Omental fat pad (tissue), 4 donors: ENCODE measurements around the gene PTF1A. TPM values are rescaled to one million over a fixed set of nuclear protein-coding genes. Genes with fewer than 3 reads are reported as not detected.

Source experiments
- ATAC-seq: fragments of 150-250 bp; one replicate; pipeline ENCODE4 v1.9.1; 2016; ENCODE audit warnings: mild to moderate bottlenecking, moderate library complexity; ENCODE audit not compliant: low FRiP score
- DNase-seq: peaks from one replicate; pipeline ENCODE4 v3.0.0-alpha.2; 2019; ENCODE audit warnings: low spot score
- total RNA-seq, 4 donors: library from RNA; depleted of rRNA; stranded (reverse); fragments of >200 nt; gene quantifications; one replicate each; pipeline ENCODE4 v1.1.0, GENCODE V29; 2016
- TF ChIP-seq, protein P1 (sequence below), 3 donors: fragments of 450-650 bp; IDR thresholded peaks; one replicate each; pipeline ENCODE4 v1.5.1; 2016 to 2017; ENCODE audit warnings: antibody characterized with exemption in 3 of 3, mild to moderate bottlenecking in 3 of 3, moderate library complexity in 2 of 3

PTF1A gene, protein sequence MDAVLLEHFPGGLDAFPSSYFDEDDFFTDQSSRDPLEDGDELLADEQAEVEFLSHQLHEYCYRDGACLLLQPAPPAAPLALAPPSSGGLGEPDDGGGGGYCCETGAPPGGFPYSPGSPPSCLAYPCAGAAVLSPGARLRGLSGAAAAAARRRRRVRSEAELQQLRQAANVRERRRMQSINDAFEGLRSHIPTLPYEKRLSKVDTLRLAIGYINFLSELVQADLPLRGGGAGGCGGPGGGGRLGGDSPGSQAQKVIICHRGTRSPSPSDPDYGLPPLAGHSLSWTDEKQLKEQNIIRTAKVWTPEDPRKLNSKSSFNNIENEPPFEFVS
- total RNA-seq, result not detected

DNA sequence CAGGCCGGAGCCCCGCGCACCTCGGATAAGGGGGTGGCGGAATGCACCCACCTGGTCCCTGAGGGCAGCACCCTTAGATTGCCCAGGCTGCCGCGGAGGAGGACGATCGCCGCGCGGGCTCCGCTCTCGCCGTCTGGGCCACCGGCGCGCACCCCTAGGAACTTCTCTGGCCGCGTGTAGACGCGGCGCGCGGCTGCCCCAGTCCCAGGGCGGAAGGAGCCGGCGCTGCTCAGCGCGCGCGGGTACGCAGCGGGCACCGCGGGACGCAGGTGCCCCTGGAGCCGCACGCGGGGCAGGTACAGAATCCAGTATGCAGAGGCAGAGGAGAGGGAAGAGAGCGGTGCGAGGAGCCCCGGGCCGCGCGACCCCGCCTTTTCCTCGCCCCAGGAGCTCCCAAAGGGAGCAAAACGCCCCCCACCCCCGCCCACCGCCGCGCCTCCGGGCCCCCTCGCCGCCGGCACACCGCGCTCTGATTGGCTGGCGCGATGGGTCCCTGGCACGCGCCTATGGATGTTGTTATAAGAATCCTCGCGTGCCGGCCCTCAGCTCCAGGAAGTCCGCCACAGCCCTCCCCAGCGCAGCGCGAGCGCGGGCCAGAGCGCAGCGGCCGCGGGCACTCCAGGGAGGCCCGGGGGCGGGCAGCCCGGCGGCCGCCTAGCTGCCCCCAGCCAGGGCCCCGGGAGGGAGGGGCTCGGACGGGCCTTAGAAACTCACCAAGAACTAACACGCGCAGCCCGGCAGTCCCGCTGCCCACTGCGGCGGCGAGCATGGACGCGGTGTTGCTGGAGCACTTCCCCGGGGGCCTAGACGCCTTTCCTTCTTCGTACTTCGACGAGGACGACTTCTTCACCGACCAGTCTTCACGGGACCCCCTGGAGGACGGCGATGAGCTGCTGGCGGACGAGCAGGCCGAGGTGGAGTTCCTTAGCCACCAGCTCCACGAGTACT, at the start of gene PTF1A:
TSS of gene PTF1A (plus strand) at position 549 of the 948 bp plus-strand sequence. CDS start at position 768, 219 bp downstream.
- DNase-seq (no peak), ATAC-seq (no peak)
- TF ChIP-seq, protein P1, sequence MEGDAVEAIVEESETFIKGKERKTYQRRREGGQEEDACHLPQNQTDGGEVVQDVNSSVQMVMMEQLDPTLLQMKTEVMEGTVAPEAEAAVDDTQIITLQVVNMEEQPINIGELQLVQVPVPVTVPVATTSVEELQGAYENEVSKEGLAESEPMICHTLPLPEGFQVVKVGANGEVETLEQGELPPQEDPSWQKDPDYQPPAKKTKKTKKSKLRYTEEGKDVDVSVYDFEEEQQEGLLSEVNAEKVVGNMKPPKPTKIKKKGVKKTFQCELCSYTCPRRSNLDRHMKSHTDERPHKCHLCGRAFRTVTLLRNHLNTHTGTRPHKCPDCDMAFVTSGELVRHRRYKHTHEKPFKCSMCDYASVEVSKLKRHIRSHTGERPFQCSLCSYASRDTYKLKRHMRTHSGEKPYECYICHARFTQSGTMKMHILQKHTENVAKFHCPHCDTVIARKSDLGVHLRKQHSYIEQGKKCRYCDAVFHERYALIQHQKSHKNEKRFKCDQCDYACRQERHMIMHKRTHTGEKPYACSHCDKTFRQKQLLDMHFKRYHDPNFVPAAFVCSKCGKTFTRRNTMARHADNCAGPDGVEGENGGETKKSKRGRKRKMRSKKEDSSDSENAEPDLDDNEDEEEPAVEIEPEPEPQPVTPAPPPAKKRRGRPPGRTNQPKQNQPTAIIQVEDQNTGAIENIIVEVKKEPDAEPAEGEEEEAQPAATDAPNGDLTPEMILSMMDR (IDR thresholded peaks at IDR 0.05), result no peak

DNA sequence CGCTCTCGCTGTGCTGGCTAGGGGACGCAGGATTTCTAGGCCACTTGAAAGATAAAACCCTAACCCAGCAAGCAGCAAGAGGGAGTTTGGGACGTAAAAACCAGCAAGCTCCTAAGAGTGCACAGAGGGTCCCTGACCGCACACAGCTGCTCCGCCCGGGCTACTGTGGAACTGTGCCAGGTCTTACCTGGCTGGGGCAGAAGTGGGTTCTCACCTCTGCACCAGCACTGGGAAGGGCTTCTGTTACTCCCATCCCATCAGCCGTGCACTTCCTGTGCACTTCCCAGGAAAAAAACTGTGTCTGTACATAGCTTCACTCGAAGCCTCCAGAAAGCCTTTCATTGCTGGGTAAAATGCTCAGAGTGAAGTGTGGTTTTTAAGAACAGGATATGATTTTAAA, 45.9 kb upstream of the PTF1A start:
- ATAC-seq (no peak), DNase-seq (no peak)
- TF ChIP-seq, protein P1 (IDR thresholded peaks at IDR 0.05), result no peak

DNA sequence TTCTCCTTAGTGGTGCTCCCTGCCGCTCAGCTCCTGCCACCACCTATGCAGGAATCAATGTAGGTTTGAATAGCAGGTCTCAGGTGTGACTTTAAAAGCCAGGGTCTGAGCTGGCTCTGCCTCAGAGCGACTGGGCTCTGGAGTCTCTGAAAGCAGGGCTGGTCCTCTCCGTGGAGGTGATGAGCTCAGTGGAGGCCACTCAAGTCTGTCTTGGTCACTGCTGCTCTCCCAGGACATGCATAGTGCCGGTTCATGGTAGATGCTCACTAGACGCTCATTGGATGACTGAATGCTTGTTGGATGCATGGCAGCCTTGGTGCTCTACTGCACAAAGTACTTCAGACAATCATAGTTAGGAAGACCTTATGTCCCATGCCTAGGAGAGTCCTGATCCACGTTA, 45.1 kb upstream of the PTF1A start:
- ATAC-seq (no peak), DNase-seq (no peak)
- TF ChIP-seq, protein P1 (IDR thresholded peaks at IDR 0.05), result no peak

DNA sequence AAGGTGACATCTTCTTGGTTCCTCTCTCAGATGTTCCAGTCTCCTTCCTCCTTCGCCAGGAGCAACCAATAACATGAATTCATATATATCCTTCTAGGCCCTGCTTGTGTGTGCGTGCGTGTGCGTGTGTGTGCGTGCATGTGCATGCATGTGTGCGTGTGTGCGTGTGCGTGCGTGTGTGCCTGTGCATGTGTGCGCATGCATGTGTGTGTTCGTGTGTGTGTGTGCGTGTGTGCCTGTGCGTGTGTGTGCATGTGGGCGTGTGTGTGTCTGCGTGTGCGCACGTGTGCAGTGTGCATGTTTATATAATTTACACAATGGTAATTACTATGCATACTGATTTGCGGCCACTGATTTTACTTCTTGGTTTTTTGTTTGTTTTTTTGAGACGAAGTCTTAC, 43.9 kb upstream of the PTF1A start:
- ATAC-seq (no peak), DNase-seq (no peak)
- TF ChIP-seq, protein P1 (IDR thresholded peaks at IDR 0.05), result no peak

DNA sequence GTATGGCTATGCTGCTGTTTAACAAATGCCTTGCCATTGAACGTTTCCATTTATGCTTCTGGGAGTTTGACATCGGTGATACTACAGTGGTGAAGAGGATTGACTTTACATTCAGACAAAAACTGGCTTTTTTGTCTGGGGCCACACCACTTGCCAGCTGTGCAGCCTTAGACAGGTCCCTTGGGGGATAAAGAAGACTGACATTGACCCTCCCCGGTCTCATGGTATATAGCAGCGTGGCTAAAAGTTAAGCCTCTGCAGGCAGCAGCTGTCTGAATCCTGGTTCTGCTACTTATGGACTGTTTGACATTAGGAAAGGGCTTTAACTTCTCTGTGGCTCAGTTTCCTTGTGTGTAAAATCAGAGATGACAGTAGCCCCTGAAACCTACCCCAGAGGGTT, 42.0 kb upstream of the PTF1A start:
- TF ChIP-seq, protein P1 (IDR thresholded peaks at IDR 0.05), result no peak
- ATAC-seq (no peak), DNase-seq (no peak)

DNA sequence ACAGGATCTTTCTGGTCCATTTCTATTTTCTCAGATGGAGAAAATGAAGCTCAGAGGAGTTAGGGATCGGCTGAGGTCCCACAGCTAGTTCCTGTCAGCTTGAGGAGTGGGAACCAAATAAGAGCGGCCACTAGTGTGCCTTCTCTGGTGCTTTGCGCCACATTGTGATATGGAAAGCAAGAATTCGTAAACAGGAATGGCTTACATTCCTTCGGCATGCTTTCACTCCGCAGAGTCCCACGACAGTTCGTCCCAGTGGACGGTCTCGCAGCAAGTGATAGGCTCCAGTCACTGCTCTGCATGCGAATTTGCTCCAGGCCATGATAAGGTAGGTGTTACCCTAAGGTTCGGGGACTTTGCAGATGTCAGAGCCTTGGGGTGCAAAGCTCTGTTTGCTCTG, 41.5 kb upstream of the PTF1A start:
- DNase-seq (no peak), ATAC-seq (no peak)
- TF ChIP-seq, protein P1 (IDR thresholded peaks at IDR 0.05), result no peak
